Activated naive CD4-positive, alpha-beta T cell treated with anti-CD3 and anti-CD28 coated beads for 36 hours (primary cell): ENCODE measurements around the gene CLDN14. TPM values are rescaled to one million over a fixed set of nuclear protein-coding genes. Genes with fewer than 3 reads are reported as not detected.

Experiments used
- CTCF ChIA-PET: fragments of 350-600 bp; sonication (Branson Sonifier 250); formaldehyde crosslinking; loops from one replicate; lab custom pipeline; 2021; ENCODE audit warnings: antibody characterized with exemption; lab: Charles Lee
- DNase-seq: peaks from one replicate; pipeline ENCODE4 v3.0.0-alpha.2; 2020
- H3K27ac Mint-ChIP-seq: one replicate; pipeline ENCODE4 v1.8.0; 2021; ENCODE audit warnings: mild to moderate bottlenecking, mixed read lengths
- H3K27me3 Mint-ChIP-seq: one replicate; pipeline ENCODE4 v1.8.0; 2021; ENCODE audit warnings: low read depth, mixed read lengths
- H3K36me3 Mint-ChIP-seq: one replicate; pipeline ENCODE4 v1.8.0; 2021; ENCODE audit warnings: low read depth, mixed read lengths
- H3K4me1 Mint-ChIP-seq: one replicate; pipeline ENCODE4 v1.8.0; 2021; ENCODE audit warnings: low read depth, mixed read lengths
- H3K4me3 Mint-ChIP-seq: one replicate; pipeline ENCODE4 v1.8.0; 2021; ENCODE audit warnings: mild to moderate bottlenecking, moderate library complexity, mixed read lengths
- H3K9me3 Mint-ChIP-seq: one replicate; pipeline ENCODE4 v1.8.0; 2021; ENCODE audit warnings: mixed read lengths
- intact Hi-C: fragments of 100-400 bp; cut with micrococcal nuclease; formaldehyde crosslinking; loops from one replicate; pipeline ENCODE4 v1.15.1; 2023
- total RNA-seq, 2 experiments: library from RNA; stranded (reverse); gene quantifications; one replicate each; pipeline ENCODE4 v1.2.3, GENCODE V29; 2021

Gene CLDN14
- total RNA-seq, 2 experiments from 2014 or later: not detected

- intact Hi-C loops: no loop called here
- Mint-ChIP-seq H3K27ac (no peak overlapping the region), H3K4me3 (no peak overlapping the region), H3K27me3 (no peaks in the 10 kb centered on the region), H3K36me3 (no peaks in the 10 kb centered on the region), H3K4me1 (no peaks in the 10 kb centered on the region), H3K9me3 (no peaks in the 10 kb centered on the region)
- CTCF ChIA-PET: interaction anchor here (0.6 kb wide), 1 partner anchor 33 kb away, joined by 5 read pairs; no protein-coding TSS in a partner anchor
- no peak for DNase-seq
Measured at GRCh38 chr21:36463204-36463603, 16.7 kb downstream of the CLDN14 start.

- H3K4me3 Mint-ChIP-seq: no peak overlapping the region
- no peaks in the 10 kb centered on the region for H3K4me1 Mint-ChIP-seq
- CTCF ChIA-PET: no interaction called here
- H3K36me3 Mint-ChIP-seq: no peaks in the 10 kb centered on the region
- no peaks in the 10 kb centered on the region for H3K9me3 Mint-ChIP-seq
- H3K27ac Mint-ChIP-seq: no peak overlapping the region
- no peak for DNase-seq
- intact Hi-C loops: no loop called here
- no peaks in the 10 kb centered on the region for H3K27me3 Mint-ChIP-seq
Measured at GRCh38 chr21:36461918-36462486, 17.9 kb downstream of the CLDN14 start.

GRCh38 chr21:36461277-36461917, 18.5 kb downstream of the CLDN14 start:
- Mint-ChIP-seq H3K27me3 (no peaks in the 10 kb centered on the region), H3K4me3 (no peak overlapping the region), H3K4me1 (no peaks in the 10 kb centered on the region), H3K36me3 (no peaks in the 10 kb centered on the region), H3K27ac (no peak overlapping the region), H3K9me3 (no peaks in the 10 kb centered on the region)
- intact Hi-C loops: no loop called here
- no peak for DNase-seq
- CTCF ChIA-PET: no interaction called here

- Mint-ChIP-seq H3K4me3 (no peak overlapping the region), H3K27me3 (no peaks in the 10 kb centered on the region), H3K27ac (no peak overlapping the region), H3K4me1 (no peaks in the 10 kb centered on the region), H3K9me3 (no peaks in the 10 kb centered on the region), H3K36me3 (no peaks in the 10 kb centered on the region)
- DNase-seq: no peak
- intact Hi-C loops: no loop called here
- CTCF ChIA-PET: no interaction called here
Measured at GRCh38 chr21:36460866-36461265, 19.1 kb downstream of the CLDN14 start.

GRCh38 chr21:36459098-36459497, 20.8 kb downstream of the CLDN14 start:
- Mint-ChIP-seq H3K4me3 (no peak overlapping the region), H3K27ac (no peak overlapping the region), H3K27me3 (no peaks in the 10 kb centered on the region), H3K4me1 (no peaks in the 10 kb centered on the region), H3K36me3 (no peaks in the 10 kb centered on the region), H3K9me3 (no peaks in the 10 kb centered on the region)
- no peak for DNase-seq
- CTCF ChIA-PET: interaction anchor here (0.7 kb wide), 1 partner anchor 855 kb away, joined by 6 read pairs; no protein-coding TSS in a partner anchor
- intact Hi-C loops: no loop called here

DNA sequence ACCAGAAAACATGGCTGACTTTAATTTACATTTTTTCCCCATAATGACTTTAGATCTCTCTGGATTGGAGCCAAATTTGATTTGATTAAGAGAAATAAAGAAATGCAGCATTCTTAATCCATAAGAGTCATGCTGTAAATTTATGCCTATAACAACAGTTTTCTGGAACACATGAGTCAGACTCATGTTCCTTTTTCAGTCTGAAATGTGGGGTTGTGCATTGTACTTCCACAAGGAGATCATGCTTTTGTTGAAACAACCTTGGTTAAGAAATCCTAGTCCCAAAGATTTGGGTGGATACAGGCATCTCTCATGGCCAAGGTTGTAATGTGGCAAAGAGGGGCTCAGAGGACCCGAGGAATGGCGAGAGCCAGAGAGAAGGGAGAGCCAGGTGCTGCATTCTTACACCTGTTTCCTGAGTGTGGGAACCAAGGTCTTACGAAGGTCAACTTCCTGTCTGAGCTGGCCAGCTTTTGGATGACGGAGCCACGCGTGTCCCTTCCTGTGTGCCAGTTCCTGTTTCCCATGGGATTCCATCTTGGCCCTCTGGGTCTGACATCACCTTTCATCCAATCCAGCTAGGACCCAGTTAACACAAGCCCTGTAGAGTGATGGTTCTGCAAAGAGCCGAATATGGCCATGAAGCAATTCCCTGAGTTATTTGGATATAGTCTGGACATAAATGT, 23.1 kb downstream of the CLDN14 start:
- intact Hi-C loops: no loop called here
- no peaks in the 10 kb centered on the region for H3K4me1 Mint-ChIP-seq
- no peak overlapping the region for H3K27ac Mint-ChIP-seq
- no peak overlapping the region for H3K4me3 Mint-ChIP-seq
- CTCF ChIA-PET: no interaction called here
- H3K36me3 Mint-ChIP-seq: no peaks in the 10 kb centered on the region
- no peaks in the 10 kb centered on the region for H3K27me3 Mint-ChIP-seq
- H3K9me3 Mint-ChIP-seq: no peaks in the 10 kb centered on the region
- DNase-seq: no peak

DNA sequence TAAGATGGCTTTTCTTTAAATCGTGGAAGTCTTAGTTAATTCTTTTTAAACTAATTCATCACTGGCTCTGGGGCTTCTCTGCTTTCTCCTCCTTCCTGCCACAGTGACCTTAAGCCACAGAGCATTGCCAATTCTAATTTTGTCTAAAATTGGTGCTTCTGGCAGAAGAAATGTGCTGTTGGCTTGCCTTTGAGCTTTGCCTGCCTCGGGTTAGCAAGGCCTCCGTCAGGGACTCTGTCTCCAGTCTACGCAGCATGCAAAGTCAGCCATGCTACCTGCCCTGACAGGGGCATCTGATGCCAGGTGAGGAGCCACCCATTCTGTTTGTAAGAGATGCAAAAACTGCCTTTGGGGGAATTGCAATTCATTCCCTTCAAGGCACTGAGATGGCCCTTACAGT, 25.2 kb downstream of the CLDN14 start:
- no peak for DNase-seq
- Mint-ChIP-seq H3K27ac (no peak overlapping the region), H3K4me3 (no peak overlapping the region), H3K27me3 (no peaks in the 10 kb centered on the region), H3K36me3 (no peaks in the 10 kb centered on the region), H3K4me1 (no peaks in the 10 kb centered on the region), H3K9me3 (no peaks in the 10 kb centered on the region)
- CTCF ChIA-PET: interaction anchor here (0.9 kb wide), 1 partner anchor 10 kb away, joined by 4 read pairs; no protein-coding TSS in a partner anchor
- intact Hi-C loops: no loop called here

DNA sequence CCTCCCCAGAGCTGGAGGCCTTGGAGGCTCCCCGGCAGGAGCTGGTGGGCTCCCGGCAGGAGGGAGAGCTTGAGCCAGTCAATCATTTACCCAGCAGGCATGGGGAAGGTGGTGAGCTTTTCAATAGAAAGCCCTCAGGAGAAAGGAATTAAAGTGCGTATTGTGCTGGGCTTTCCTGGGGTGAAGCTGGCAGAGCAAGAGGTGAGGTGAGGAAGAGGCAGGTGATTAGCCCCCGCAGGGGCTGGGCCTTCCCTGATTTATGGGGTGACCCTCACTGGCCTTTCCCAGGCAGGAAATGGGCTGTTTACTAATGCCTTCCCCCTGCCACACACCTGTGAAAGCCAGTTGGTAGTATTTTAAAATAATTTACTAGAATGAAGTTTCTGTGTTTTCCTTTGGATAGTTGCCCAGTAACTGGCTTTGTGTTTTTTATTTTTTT, 25.8 kb downstream of the CLDN14 start:
- CTCF ChIA-PET: no interaction called here
- no peak overlapping the region for H3K27ac Mint-ChIP-seq
- intact Hi-C loops: no loop called here

GRCh38 chr21:36452281-36452825, 27.6 kb downstream of the CLDN14 start:
- no peaks in the 10 kb centered on the region for H3K9me3 Mint-ChIP-seq
- no peak overlapping the region for H3K4me3 Mint-ChIP-seq
- H3K27ac Mint-ChIP-seq: no peak overlapping the region
- H3K27me3 Mint-ChIP-seq: no peaks in the 10 kb centered on the region
- no peaks in the 10 kb centered on the region for H3K36me3 Mint-ChIP-seq
- intact Hi-C loops: no loop called here
- no peak for DNase-seq
- CTCF ChIA-PET: no interaction called here
- no peaks in the 10 kb centered on the region for H3K4me1 Mint-ChIP-seq

More for the DNA sequence above, 25.8 kb downstream of the CLDN14 start:
- no peak for DNase-seq
- Mint-ChIP-seq H3K36me3 (no peaks in the 10 kb centered on the region), H3K4me1 (no peaks in the 10 kb centered on the region), H3K9me3 (no peaks in the 10 kb centered on the region), H3K4me3 (no peak overlapping the region), H3K27me3 (no peaks in the 10 kb centered on the region)

GRCh38 chr21:36451506-36451905, 28.4 kb downstream of the CLDN14 start:
- Mint-ChIP-seq H3K27ac (no peak overlapping the region), H3K27me3 (no peaks in the 10 kb centered on the region), H3K9me3 (no peaks in the 10 kb centered on the region), H3K4me1 (no peaks in the 10 kb centered on the region), H3K4me3 (no peak overlapping the region), H3K36me3 (no peaks in the 10 kb centered on the region)
- CTCF ChIA-PET: no interaction called here
- intact Hi-C loops: no loop called here
- DNase-seq: no peak

DNA sequence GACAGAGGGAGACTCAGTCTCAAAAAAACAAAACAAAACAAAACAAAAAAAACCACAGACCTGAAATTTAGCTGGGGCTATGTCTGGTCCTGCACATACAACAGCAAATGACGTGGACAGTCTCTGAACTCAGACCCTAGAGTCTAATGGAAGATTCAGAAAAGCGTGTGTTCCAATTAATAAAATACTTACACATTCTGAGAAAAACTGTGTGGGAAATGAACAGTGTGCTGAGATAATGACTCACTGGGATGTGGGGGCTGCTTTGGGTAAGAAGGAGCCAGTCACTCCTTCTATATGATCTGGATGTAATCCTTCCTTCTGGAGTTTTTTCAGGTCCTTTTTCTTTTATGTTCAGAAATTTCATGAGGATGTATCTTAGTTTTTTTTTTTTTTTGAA, 29.4 kb downstream of the CLDN14 start:
- CTCF ChIA-PET: no interaction called here
- intact Hi-C loops: no loop called here
- H3K9me3 Mint-ChIP-seq: no peaks in the 10 kb centered on the region
- DNase-seq: no peak
- no peaks in the 10 kb centered on the region for H3K36me3 Mint-ChIP-seq
- no peak overlapping the region for H3K4me3 Mint-ChIP-seq
- H3K27me3 Mint-ChIP-seq: no peaks in the 10 kb centered on the region
- H3K4me1 Mint-ChIP-seq: no peaks in the 10 kb centered on the region
- H3K27ac Mint-ChIP-seq: no peak overlapping the region

GRCh38 chr21:36446301-36446700, 33.6 kb downstream of the CLDN14 start:
- no peak for DNase-seq
- H3K36me3 Mint-ChIP-seq: no peaks in the 10 kb centered on the region
- intact Hi-C loops: no loop called here
- CTCF ChIA-PET: interaction anchor here (0.7 kb wide), 1 partner anchor 309 kb away, joined by 4 read pairs; no protein-coding TSS in a partner anchor
- no peak overlapping the region for H3K27ac Mint-ChIP-seq
- no peak overlapping the region for H3K4me3 Mint-ChIP-seq
- peaks cover 2% of the 10 kb centered on the region for H3K4me1 Mint-ChIP-seq
- no peaks in the 10 kb centered on the region for H3K27me3 Mint-ChIP-seq
- no peaks in the 10 kb centered on the region for H3K9me3 Mint-ChIP-seq
